OCI-LY7 (cell line): Measurements from ENCODE around the gene PDIA6.

Experiments
- CTCF ChIP-seq: fragments of 200-600 bp; sonication (generic); conservative IDR thresholded peaks from 2 replicates; pipeline ENCODE4 v1.5.1; 2014; ENCODE audit warnings: mild to moderate bottlenecking, antibody characterized with exemption, low read length, moderate library complexity, mixed read lengths
- EZH2phosphoT487 ChIP-seq: fragments of 200-600 bp; sonication (generic); IDR thresholded peaks from 2 replicates; pipeline ENCODE4 v1.6.1; 2018; ENCODE audit warnings: low read depth, borderline replicate concordance, mild to moderate bottlenecking, mixed run types, antibody characterized with exemption, low read length, moderate library complexity, mixed read lengths

GRCh38 chr2:10818984-10819383 is 6.4 kb upstream of the PDIA6 start:
- no peak for TF ChIP-seq CTCF
- TF ChIP-seq EZH2phosphoT487 = no peak
